Esophagus muscularis mucosa (tissue), 4 donors: Measurements from ENCODE around the gene MYO16. TPM values are rescaled to one million over a fixed set of nuclear protein-coding genes. Genes with fewer than 3 reads are reported as not detected.

ENCODE experiments used
- DNase-seq: peaks from one replicate; pipeline ENCODE4 v3.0.0-alpha.2; 2017; ENCODE audit errors: extremely low spot score
- H3K27ac ChIP-seq, 4 donors: fragments of 200-600 bp; sonication (generic); replicated peaks in 1 of 4; 1 replicate in 3 of 4; 2 replicates in 1 of 4; pipeline ENCODE4 v1.5.1; 2016 to 2019; ENCODE audit warnings: mild to moderate bottlenecking in 1 of 4
- H3K27me3 ChIP-seq, 4 donors: fragments of 200-600 bp; sonication (generic); one replicate each; pipeline versions ENCODE4 v1.5.1 to v1.6.0; 2016 to 2019
- H3K36me3 ChIP-seq, 4 donors: fragments of 200-600 bp; sonication (generic); one replicate each; pipeline ENCODE4 v1.5.1; 2016 to 2019
- H3K4me1 ChIP-seq, 4 donors: fragments of 200-600 bp; sonication (generic); one replicate each; pipeline ENCODE4 v1.5.1; 2016 to 2019
- H3K4me3 ChIP-seq, 4 donors: fragments of 200-600 bp; sonication (generic); 1 replicate in 2 of 4; 2 replicates in 2 of 4; pipeline ENCODE4 v1.5.1; 2016 to 2019; ENCODE audit warnings: mild to moderate bottlenecking in 4 of 4, moderate library complexity in 1 of 4
- H3K9me3 ChIP-seq, 4 donors: fragments of 200-600 bp; sonication (generic); 1 replicate in 3 of 4; 2 replicates in 1 of 4; pipeline ENCODE4 v1.5.1; 2016 to 2019
- CTCF ChIP-seq, 3 experiments: fragments of 200-600 bp in 2 of 3; fragments of 450-650 bp in 1 of 3; sonication (generic) in 2 of 3; IDR thresholded peaks; one replicate each; pipeline ENCODE4 v1.5.1; 2017 to 2019; ENCODE audit warnings: antibody characterized with exemption in 3 of 3, mild to moderate bottlenecking in 2 of 3, moderate library complexity in 1 of 3
- EP300 ChIP-seq: sonication (generic); formaldehyde crosslinking; IDR thresholded peaks from one replicate; pipeline ENCODE4 v1.6.1; 2017; ENCODE audit warnings: antibody characterized with exemption
- POLR2A ChIP-seq: fragments of 450-650 bp; IDR thresholded peaks from one replicate; pipeline ENCODE4 v1.6.1; 2017; ENCODE audit warnings: antibody characterized with exemption, moderate library complexity, mild to moderate bottlenecking, low read depth
- POLR2AphosphoS5 ChIP-seq, 2 donors: sonication (generic); formaldehyde crosslinking; IDR thresholded peaks; one replicate each; pipeline ENCODE4 v1.6.1; 2017; ENCODE audit warnings: antibody characterized with exemption in 2 of 2
- WGBS: methylation state at CpG from one replicate; pipeline ENCODE4 v1.1.5; 2018; 5-methylcytosine and 5-hydroxymethylcytosine counted together
- intact Hi-C: fragments of 100-400 bp; cut with DNase I; formaldehyde crosslinking; loops from one replicate; pipeline ENCODE4 v1.15.1; 2023
- total RNA-seq, 4 donors: library from RNA; depleted of rRNA; stranded (reverse); fragments of >200 nt; gene quantifications; one replicate each; pipeline versions ENCODE4 v1.1.0 to v1.2.1, GENCODE V29; 2016

MYO16 gene
- total RNA-seq, 4 donors from 2014 or later: 1.2 to 3.7 (median 1.8) TPM

- Histone ChIP-seq H3K4me1 (no peaks in the 10 kb centered on the region), H3K9me3 (no peaks in the 10 kb centered on the region), H3K36me3 (no peaks in the 10 kb centered on the region), H3K27me3 (no peaks in the 10 kb centered on the region), H3K27ac (no peak overlapping the region), H3K4me3 (no peak overlapping the region)
- 77% methylated on average over 4 of the region's 4 CpGs for WGBS
- intact Hi-C loops: no loop called here
- no peak for TF ChIP-seq EP300
- no peak for TF ChIP-seq POLR2A
- TF ChIP-seq CTCF (IDR thresholded peaks at IDR 0.05): no peak
- no peak for TF ChIP-seq POLR2AphosphoS5 (IDR thresholded peaks at IDR 0.05)
- no peak for DNase-seq
Observed at GRCh38 chr13:109026266-109026665, 396.9 kb downstream of the MYO16 start.

GRCh38 chr13:109028624-109029023, 399.2 kb downstream of the MYO16 start:
- no peak for TF ChIP-seq CTCF (IDR thresholded peaks at IDR 0.05)
- TF ChIP-seq POLR2AphosphoS5 (IDR thresholded peaks at IDR 0.05): no peak
- no peak for TF ChIP-seq EP300
- TF ChIP-seq POLR2A: no peak
- H3K9me3 ChIP-seq: no peaks in the 10 kb centered on the region
- H3K27ac ChIP-seq: no peak overlapping the region
- no peak overlapping the region for H3K4me3 ChIP-seq
- WGBS: 78% methylated on average over 9 of the region's 9 CpGs
- no peaks in the 10 kb centered on the region for H3K4me1 ChIP-seq
- intact Hi-C loops: no loop called here
- H3K27me3 ChIP-seq: no peaks in the 10 kb centered on the region
- no peak for DNase-seq
- H3K36me3 ChIP-seq: no peaks in the 10 kb centered on the region

- Histone ChIP-seq H3K36me3 (no peaks in the 10 kb centered on the region), H3K27me3 (no peaks in the 10 kb centered on the region), H3K4me1 (peaks cover 0 to 5% (median 0%) of the 10 kb centered on the region in 4 donors), H3K9me3 (no peaks in the 10 kb centered on the region), H3K27ac (no peak overlapping the region), H3K4me3 (no peak overlapping the region)
- 92% methylated on average over 7 of the region's 7 CpGs for WGBS
- TF ChIP-seq EP300: no peak
- no peak for TF ChIP-seq POLR2AphosphoS5 (IDR thresholded peaks at IDR 0.05)
- no peak for DNase-seq
- intact Hi-C loops: no loop called here
Observed at GRCh38 chr13:109033090-109033489, 403.7 kb downstream of the MYO16 start.

GRCh38 chr13:109036078-109036780, 406.8 kb downstream of the MYO16 start:
- TF ChIP-seq CTCF (IDR thresholded peaks at IDR 0.05) (no peak), POLR2AphosphoS5 (IDR thresholded peaks at IDR 0.05) (no peak), EP300 (no peak), POLR2A (no peak)
- intact Hi-C loops: no loop called here

GRCh38 chr13:109043636-109044035, 414.2 kb downstream of the MYO16 start:
- intact Hi-C loops: no loop called here
- Histone ChIP-seq H3K27me3 (no peaks in the 10 kb centered on the region), H3K9me3 (no peaks in the 10 kb centered on the region), H3K36me3 (no peaks in the 10 kb centered on the region), H3K27ac (no peak overlapping the region), H3K4me3 (no peak overlapping the region), H3K4me1 (no peaks in the 10 kb centered on the region)
- TF ChIP-seq POLR2AphosphoS5 (IDR thresholded peaks at IDR 0.05): no peak
- no peak for TF ChIP-seq CTCF (IDR thresholded peaks at IDR 0.05)
- TF ChIP-seq EP300: no peak
- TF ChIP-seq POLR2A: no peak
- WGBS: 68% methylated on average over 3 of the region's 3 CpGs
- no peak for DNase-seq

More at GRCh38 chr13:109036078-109036780, 406.8 kb downstream of the MYO16 start:
- H3K27ac ChIP-seq: no peak overlapping the region
- 85% methylated on average over 7 of the region's 7 CpGs for WGBS
- H3K4me1 ChIP-seq: peaks cover 0 to 5% (median 0%) of the 10 kb centered on the region in 4 donors
- no peak overlapping the region for H3K4me3 ChIP-seq
- H3K27me3 ChIP-seq: no peaks in the 10 kb centered on the region
- H3K9me3 ChIP-seq: no peaks in the 10 kb centered on the region
- H3K36me3 ChIP-seq: no peaks in the 10 kb centered on the region
- no peak for DNase-seq
